ENCODE data around the gene RGS13. TPM values are rescaled to one million over a fixed set of nuclear protein-coding genes. Genes with fewer than 3 reads are reported as not detected.

RGS13 gene
- polyA plus RNA-seq, 1 donor = 2.3 TPM

DNA sequence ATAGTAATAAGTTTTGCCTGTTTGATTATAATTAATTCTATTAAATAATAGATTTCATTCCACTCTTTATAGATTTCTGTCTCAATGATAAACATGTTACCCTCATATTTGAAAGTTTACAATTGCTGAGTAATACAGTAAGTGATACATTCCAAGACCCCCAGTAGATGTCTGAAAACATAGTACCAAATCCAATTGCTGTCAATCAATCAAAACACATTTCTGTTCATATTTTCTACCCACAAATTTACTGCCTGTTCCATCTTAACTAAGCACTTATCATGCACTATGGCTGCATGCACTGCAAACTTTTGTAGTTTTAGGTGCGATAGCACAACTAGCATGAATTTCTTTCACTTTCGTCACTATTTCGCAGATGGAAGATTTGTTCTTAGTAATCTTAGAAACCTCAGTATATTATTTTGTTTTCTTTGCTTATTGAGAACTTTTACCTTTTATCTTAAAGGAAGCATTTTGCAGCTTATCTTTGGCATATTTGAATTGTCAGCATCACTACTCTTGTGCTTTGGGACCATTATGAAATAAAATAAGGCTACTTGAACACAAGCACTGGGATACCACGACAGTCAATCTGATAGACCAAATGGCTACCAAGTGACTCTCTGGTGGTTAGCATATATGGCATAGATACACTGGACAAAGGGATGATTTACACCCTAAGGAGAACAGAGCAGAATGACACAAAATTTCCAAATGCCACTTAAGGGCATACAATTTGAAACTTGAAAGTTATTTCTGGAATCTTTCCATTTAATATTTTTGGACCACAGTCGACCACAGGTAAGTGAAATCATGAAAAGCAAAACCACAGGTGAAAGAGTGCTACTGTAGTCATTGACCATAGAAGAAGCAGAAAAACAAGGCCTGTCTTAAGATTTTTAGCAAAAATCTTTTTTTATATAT, 67.6 kb downstream of the RGS13 start:
- peaks cover 3% of the 10 kb centered on the region for H3K9me3 ChIP-seq (ENCODE audit: control insufficient read depth, low read depth, low read length)
- 83% methylated on average over 1 of the region's 5 CpGs for WGBS (ENCODE audit: insufficient coverage, low lambda C conversion rate)
- no peak overlapping the region for H3K27ac ChIP-seq (ENCODE audit: low read length)
- no peaks in the 10 kb centered on the region for H3K36me3 ChIP-seq (ENCODE audit: control insufficient read depth, insufficient read depth, low read length)
- H3K4me3 ChIP-seq (ENCODE audit: low read length) = no peak overlapping the region
- H3K27me3 ChIP-seq (ENCODE audit: control insufficient read depth, insufficient read depth, low read length) = no peaks in the 10 kb centered on the region
- peaks cover 24% of the 10 kb centered on the region for H3K4me1 ChIP-seq (ENCODE audit: control insufficient read depth, insufficient read depth, low read length)
- DNase-seq = no peak

DNA sequence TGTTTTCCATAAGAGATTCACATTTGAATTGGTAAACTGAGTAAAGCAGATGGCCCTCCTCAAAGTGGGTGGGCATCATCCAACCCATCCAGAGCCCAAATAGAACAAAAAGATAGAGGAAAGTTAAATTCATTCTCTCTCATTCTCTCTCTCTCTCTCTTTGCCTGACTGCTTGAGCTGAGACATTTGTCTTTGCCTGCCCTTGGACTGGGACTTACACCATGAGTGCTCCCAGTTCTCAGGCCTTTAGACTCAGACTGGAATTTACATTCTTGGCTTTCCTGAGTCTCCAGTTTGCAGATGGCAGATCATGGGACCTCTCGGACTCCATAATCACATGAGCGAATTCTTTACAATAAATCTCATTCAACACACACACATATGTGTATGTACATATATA, 69.6 kb downstream of the RGS13 start:
- no peak for DNase-seq
- no CpG with 5 or more reads among the region's 2 CpGs for WGBS (ENCODE audit: insufficient coverage, low lambda C conversion rate)
- H3K27me3 ChIP-seq (ENCODE audit: control insufficient read depth, insufficient read depth, low read length) = no peaks in the 10 kb centered on the region
- H3K4me3 ChIP-seq (ENCODE audit: low read length) = no peak overlapping the region
- no peak overlapping the region for H3K27ac ChIP-seq (ENCODE audit: low read length)
- H3K9me3 ChIP-seq (ENCODE audit: control insufficient read depth, low read depth, low read length) = no peaks in the 10 kb centered on the region
- H3K4me1 ChIP-seq (ENCODE audit: control insufficient read depth, insufficient read depth, low read length) = peaks cover 18% of the 10 kb centered on the region
- H3K36me3 ChIP-seq (ENCODE audit: control insufficient read depth, insufficient read depth, low read length) = no peaks in the 10 kb centered on the region

DNA sequence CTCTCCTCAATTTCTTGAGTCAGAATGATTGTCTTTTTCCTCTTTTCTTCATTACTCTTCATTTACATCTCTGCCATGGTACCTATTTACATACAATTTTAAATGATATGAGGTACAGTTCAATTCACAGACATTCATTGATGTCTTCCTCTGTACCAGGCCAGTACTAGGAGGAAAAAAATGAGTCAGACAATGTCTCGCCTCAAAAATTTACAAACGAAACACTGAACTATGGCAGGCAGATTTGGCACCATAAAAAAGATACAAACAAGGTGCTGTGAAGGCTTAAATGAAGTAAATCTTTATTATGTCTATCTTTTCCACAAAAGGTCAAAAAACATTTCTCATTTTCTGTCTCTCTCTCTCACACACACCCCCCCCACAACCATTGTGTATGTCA, 71.0 kb downstream of the RGS13 start:
- no peak overlapping the region for H3K4me3 ChIP-seq (ENCODE audit: low read length)
- H3K4me1 ChIP-seq (ENCODE audit: control insufficient read depth, insufficient read depth, low read length) = peaks cover 7% of the 10 kb centered on the region
- no peaks in the 10 kb centered on the region for H3K27me3 ChIP-seq (ENCODE audit: control insufficient read depth, insufficient read depth, low read length)
- WGBS (ENCODE audit: insufficient coverage, low lambda C conversion rate) = no CpG with 5 or more reads among the region's 2 CpGs
- no peak overlapping the region for H3K27ac ChIP-seq (ENCODE audit: low read length)
- H3K9me3 ChIP-seq (ENCODE audit: control insufficient read depth, low read depth, low read length) = no peaks in the 10 kb centered on the region
- no peaks in the 10 kb centered on the region for H3K36me3 ChIP-seq (ENCODE audit: control insufficient read depth, insufficient read depth, low read length)
- no peak for DNase-seq

DNA sequence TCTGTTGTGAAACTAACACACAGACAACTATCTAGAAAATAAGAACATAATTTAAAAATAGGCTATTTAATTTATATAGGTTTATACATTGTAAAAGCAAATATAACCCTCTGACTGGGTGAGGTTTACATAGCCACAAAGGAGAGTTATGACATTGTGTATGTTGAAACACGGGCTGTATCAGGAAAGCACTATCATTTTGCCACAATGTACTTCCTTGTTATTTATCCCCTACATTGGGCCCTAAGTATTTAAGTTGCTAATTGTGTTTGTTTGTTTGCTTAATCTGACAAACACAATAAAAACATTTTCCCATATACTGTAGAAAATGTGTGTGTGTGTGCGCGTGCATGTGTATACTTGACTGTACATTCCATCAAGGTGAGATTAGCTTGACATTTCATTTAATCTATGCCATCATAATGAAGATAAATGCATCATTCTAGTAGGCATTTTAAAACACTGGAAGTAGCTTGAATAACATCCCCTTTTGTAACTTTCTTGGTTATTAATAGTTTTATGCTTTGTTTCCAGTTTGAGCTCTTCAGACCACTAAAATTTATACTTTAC, 72.1 kb downstream of the RGS13 start:
- no peak overlapping the region for H3K4me3 ChIP-seq (ENCODE audit: low read length)
- WGBS (ENCODE audit: insufficient coverage, low lambda C conversion rate) = no CpG with 5 or more reads among the region's 3 CpGs

DNA sequence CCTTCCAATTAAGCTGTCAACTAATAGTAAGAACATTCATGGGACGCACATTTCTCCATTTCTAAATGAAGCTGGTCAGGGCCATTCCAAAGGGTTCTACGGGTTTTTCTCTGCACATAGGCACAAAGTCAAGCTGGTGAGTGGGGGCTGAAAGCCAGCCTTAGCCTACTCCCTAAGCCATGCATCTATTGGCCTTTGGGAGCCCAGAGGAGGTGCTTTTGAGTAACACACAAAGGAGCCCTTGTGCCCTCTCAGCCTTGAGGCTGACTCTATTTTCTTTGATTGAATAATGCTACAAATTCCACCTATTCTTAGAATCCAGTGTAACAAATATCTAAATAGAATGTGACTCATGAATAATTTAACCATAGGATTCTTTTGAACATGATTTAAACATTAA, 73.6 kb downstream of the RGS13 start:
- no peaks in the 10 kb centered on the region for H3K9me3 ChIP-seq (ENCODE audit: control insufficient read depth, low read depth, low read length)
- no peak for DNase-seq
- no peaks in the 10 kb centered on the region for H3K27me3 ChIP-seq (ENCODE audit: control insufficient read depth, insufficient read depth, low read length)
- H3K4me1 ChIP-seq (ENCODE audit: control insufficient read depth, insufficient read depth, low read length) = no peaks in the 10 kb centered on the region
- no peak overlapping the region for H3K4me3 ChIP-seq (ENCODE audit: low read length)
- H3K27ac ChIP-seq (ENCODE audit: low read length) = no peak overlapping the region
- no CpG with 5 or more reads among the region's 2 CpGs for WGBS (ENCODE audit: insufficient coverage, low lambda C conversion rate)
- no peaks in the 10 kb centered on the region for H3K36me3 ChIP-seq (ENCODE audit: control insufficient read depth, insufficient read depth, low read length)

More for the DNA sequence above, 72.1 kb downstream of the RGS13 start:
- Histone ChIP-seq H3K9me3 (ENCODE audit: control insufficient read depth, low read depth, low read length) (no peaks in the 10 kb centered on the region), H3K4me1 (ENCODE audit: control insufficient read depth, insufficient read depth, low read length) (no peaks in the 10 kb centered on the region), H3K27ac (ENCODE audit: low read length) (peak overlapping the region; percentile 38), H3K36me3 (ENCODE audit: control insufficient read depth, insufficient read depth, low read length) (no peaks in the 10 kb centered on the region), H3K27me3 (ENCODE audit: control insufficient read depth, insufficient read depth, low read length) (no peaks in the 10 kb centered on the region)
- DNase-seq = peak in 1 of 2 donors; percentile 54

Other genes with a start within 250 kb of the RGS13 start
- 75.0 TPM for gene RGS1, start 60.4 kb upstream of the RGS13 start, polyA plus RNA-seq
- gene RGS2, start 172.9 kb downstream of the RGS13 start, polyA plus RNA-seq = 116 TPM